HG02885 (cell line): ENCODE data around the gene SLC25A41.
"Not testable (repeated sequence)": the region's sequence is repeated elsewhere in the genome, so short reads cannot be mapped to it uniquely, and the experiment has no call there.

ENCODE experiments used
- ATAC-seq: cut with Tn5 transposase; IDR thresholded peaks from one replicate; pipeline ENCODE4 v1.9.1; 2021; ENCODE audit warnings: mild to moderate bottlenecking; ENCODE audit not compliant: unreplicated experiment, poor library complexity

Gene SLC25A41

GRCh38 chr19:6429419-6430221 lies 3.9 kb downstream of the SLC25A41 start:
- no peak for ATAC-seq

DNA sequence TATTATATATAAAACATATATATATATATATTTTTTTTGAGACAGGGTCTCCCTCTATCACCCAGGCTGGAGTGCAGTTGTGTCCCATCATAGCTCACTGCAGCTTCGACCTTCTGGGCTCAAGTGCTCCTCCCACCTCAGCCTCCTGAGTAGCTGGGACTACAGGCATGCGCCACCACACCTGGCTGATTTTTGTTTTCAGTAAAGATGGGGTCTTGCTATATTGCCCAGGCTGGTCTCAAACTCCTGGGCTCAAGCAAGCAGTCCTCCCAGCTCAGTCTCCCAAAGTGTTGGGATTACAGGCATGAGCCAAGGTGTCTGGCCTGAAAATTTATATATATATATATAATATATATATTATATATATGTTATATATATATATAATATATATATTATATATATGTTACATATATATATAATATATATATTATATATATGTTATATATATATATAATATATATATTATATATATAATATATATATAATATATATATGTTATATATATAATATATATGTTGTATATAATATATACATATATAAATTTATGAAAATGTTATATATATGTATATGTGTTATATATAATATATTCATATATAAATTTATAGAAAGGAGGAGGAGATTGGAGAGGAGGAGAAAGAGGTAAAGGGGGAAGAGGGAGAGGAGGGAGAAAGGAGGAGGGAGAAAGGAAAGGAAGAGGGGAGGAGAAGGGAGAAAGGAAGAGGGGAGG lies 4.7 kb downstream of the SLC25A41 start:
- ATAC-seq, result not testable (repeated sequence)

DNA sequence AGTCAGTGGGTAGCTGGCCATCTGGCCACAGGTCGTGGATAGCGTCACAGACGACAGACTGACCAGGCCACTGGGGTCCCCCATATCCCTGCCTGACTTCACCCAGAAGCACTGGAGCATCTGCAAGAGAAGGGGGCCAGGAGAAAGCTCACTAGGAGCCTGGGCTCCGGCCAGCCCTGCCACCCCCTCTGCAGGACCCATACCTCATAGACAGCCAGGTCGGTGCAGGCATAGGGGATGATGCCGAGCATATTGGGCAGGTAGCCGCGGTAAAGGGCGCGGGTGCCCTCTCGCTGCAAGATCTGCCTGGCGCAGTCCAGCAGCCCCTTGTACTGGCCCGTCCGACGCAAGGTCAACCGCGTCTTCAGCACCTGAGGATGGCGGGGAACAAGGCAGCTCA lies 6.4 kb downstream of the SLC25A41 start:
- ATAC-seq, result no peak

GRCh38 chr19:6425732-6426620 lies 7.6 kb downstream of the SLC25A41 start:
- ATAC-seq, result no peak

DNA sequence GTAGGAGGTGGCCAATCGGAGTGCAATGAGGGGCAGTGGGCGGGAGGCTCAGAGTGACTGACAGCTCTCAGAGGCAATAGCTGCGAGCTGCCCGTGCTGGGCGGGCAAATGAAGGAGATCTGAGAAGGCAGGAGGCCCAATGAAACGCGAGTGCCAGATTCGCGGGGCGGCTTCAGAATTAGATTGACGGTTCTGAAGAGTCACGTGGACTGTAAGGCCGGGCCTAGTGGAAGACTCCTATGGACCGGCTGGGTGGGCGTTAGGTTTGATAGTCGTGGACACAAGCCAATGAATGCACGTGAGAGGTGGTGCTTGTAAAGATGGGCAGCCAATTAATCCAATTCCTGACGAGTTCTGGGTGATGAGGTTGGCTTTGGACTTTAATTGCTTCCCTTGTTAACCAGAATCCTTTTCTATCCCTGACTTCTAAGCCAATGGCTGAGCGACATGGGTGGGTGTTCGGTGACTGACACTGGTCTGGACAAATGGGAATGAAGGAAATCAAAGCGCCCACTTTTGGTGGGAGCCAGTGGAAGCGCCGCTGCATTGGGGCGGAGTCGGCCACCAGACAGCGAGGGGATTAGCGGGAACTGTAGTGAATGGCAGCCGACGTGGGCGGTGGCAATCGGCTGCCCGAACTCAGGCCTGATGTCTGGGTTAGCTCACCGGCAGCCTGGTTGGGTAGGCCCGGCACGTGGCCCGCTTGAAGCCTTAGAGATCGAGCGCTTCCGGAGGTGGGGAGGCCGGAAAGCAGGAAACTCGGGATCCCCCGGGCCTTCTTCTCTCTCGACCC lies 8.4 kb downstream of the SLC25A41 start:
- peak; percentile 87 for ATAC-seq

- no peak for ATAC-seq
Measured at GRCh38 chr19:6424195-6424938, 9.2 kb downstream of the SLC25A41 start, which contains the start of gene KHSRP. Gene KHSRP (minus strand): TSS chr19:6424811. CDS start chr19:6424701, 110 bp downstream.

DNA sequence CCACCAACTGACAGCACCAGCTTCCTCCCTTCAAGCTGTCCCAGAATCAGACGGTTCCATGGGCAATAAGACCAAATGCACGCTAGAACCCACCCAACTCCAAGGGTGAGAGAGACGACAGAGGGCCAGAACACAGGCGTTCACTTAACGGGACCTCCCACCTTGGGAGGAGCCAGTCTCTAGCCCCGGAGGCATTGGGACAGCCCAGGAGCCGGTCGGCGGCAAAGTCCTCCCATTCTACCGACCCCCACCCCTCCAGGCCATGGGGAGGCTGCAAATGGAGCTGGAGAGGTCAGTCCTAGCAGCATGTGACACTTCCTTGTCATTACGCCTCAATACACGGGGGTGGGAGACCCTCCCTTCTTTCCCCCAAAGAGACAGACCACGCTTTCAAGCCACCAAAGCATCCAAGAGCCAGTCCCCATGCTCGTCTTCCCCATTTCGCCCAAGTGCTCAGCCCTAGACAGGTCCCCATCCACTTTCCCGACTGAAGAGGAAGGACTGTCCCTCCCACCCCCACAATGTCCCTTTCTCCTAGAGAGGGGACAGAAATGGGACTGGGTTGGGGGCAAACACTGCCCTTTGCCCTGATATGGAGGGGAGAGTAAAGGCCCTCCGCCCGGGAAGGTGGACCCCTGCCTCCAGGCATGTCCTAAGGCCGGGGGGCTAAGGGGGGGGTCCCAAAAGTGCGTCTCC lies 9.9 kb downstream of the SLC25A41 start:
- no peak for ATAC-seq

DNA sequence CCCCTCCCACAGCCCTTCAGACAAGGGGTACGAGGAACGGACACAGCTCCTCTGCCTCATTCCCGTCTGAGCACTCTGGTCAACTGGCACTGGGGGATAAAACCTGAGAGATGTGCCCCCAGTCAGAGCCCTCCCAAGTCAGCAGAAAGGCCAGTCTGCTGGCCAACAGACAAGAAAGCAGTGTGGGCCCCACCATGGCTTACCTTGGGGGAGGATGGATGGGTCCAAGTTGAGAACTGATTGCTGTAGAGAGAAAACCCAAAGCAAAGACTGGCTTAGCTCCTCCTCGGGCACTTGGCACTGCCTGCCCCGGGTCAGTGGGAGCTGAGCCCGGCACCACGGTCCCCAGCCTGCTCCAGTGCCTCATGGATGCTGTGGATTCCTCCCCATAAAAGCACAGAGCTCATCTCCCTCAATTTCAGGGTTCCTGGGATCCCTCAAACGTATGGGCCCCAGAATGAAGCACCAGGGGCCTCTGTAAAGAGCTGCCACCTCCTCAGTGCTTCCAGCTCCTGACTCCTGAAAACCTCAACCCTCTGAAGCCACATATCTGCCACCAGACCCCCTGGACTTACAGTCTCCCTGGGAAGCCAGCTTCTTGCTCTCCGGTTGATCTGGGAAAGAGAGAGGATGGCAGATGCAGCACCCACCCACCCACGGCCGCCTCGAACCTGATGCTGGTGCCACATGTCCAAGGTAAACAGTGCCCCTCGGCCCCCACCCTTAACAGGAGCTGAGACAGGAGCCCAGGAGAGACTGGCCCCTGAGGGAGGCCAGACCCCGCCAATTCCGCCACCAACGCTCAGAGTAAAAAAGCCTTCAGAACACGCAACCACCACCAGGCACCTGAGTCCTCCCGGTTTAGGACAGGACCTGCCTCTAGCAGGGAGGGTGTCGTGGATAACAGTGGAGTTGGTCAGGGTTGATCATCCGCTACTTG lies 12.2 kb downstream of the SLC25A41 start:
- no peak for ATAC-seq

DNA sequence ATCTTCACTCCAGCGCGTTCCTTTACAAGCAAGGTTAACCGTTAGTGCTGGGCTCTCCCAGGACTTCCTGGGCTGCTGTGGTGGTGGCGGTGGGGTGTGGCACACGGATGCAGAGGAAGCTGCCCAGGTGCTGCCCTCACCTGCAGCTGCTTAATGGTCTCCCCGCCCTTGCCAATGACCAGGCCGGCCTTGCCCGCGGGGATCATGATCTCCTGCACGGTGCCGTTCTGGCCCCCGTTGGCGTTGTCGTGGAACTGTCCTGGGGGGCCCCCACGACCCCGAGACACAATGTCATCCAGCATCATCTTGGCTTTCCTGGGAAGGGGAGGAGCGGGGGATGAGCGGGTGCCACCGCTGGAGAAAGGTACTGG lies 15.0 kb downstream of the SLC25A41 start:
- ATAC-seq, result no peak

DNA sequence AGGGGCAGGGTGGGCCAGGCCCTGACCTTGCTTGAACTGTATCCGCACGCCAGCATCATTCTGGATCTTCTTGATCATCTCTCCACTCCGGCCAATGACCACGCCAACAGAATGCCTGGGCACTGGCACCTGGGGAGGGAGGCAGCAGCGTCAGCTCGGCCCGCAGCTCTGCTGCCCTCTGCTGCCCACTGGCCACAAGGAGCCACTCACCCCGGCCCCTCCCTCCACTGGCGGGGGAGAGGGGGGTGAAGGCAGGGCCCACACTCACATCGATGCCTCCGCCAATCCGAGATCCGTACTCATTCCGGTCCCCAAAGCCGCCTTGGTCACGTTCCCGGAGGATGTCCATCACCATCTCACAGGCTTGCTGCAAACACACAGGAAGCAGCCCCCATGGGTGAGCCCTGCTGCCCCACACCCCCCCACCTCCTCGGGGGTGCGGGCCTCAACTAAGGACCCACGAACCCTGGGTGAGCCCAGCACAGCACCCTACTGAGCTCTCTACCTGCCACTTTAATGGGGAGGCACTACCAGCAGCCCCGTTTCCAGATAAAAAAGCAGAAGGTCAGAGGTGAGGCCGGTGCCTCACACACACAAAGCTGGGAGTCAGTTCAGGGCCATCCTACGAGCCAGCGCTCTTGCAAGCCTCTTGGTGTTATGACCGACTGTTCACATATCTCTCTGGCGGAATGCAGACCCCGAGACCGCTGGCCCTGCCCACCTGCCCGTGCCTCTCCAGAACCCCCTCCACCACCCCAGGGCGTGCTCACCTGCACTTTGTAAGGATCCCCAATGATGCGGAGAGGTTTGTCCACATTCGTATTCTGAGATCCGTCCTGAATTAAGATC lies 15.6 kb downstream of the SLC25A41 start:
- ATAC-seq, result no peak

DNA sequence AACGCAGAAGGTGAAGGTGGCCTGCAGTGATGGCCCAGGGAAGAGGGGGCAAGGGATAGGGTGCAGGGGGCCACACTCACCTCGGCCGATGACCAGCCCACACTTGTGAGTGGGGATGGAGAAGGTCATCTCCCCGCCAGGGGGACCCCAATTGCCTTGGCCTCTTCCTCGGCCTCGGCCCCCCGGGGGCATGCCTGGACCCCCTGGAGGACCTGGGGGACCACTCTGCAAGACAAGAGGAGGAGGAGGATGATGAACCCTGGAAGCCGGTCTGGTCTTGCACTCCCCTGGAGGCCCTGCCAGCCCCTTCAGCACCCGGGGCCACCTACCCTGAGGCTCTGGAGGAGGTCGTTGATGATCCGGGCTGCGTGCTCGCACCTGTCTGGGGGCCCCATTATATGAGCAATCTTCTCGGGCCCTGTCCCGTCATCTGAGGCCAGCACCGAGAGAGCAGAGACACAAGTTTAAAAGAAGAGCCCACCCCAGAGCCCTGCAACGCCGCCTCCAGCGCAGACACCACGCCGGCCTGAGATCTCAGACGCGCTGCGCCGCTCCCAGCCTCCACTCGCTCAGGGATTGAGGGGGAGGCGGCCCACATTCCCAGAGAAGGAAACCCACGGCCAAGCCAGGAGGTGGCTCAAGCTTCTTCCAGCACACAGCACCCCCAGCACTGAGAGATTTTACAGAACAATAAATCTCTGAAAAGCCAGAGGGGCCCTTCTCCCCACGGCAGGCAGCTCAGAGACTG lies 16.7 kb downstream of the SLC25A41 start:
- ATAC-seq, result no peak

- no peak for ATAC-seq
Measured at GRCh38 chr19:6415591-6416190, 17.9 kb downstream of the SLC25A41 start.

DNA sequence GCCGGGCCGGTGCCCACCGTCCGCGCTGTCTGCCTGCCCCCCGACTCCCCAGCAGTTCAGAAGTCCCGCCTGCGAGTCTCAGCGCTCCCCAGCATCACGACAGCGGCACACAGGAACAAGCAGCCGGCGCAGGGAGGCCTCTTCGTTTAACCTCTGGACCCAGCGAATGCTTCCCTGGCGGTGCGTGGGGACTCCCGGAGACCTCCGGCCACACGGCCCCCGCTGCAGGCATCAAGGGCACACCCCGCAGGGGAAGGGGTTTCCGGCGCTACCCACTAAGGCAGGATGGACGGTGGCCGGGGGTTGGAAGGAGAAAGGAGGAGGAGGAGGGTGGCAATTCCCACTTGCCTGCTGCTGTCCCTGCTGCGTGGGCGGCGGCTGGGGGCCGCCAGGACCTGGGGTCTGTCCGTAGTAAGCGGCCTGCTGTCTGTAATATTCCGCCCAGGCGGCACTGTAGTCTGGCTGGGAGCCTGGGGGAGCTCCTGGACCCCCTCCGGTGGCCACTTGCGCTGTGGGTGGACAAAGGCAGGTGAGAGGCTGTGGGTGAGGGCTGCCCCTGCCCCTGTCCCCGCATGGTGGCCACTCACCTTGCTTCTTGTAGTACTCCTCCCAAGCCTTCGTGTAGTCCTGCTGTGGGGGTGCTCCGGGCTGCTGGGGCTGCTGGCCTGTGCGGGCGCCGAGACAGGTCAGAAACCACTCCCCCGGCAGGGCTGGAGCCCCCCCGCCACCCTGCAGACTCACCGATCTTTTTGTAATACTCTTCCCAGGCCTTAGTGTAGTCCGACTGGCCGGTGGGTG lies 18.6 kb downstream of the SLC25A41 start:
- no peak for ATAC-seq

DNA sequence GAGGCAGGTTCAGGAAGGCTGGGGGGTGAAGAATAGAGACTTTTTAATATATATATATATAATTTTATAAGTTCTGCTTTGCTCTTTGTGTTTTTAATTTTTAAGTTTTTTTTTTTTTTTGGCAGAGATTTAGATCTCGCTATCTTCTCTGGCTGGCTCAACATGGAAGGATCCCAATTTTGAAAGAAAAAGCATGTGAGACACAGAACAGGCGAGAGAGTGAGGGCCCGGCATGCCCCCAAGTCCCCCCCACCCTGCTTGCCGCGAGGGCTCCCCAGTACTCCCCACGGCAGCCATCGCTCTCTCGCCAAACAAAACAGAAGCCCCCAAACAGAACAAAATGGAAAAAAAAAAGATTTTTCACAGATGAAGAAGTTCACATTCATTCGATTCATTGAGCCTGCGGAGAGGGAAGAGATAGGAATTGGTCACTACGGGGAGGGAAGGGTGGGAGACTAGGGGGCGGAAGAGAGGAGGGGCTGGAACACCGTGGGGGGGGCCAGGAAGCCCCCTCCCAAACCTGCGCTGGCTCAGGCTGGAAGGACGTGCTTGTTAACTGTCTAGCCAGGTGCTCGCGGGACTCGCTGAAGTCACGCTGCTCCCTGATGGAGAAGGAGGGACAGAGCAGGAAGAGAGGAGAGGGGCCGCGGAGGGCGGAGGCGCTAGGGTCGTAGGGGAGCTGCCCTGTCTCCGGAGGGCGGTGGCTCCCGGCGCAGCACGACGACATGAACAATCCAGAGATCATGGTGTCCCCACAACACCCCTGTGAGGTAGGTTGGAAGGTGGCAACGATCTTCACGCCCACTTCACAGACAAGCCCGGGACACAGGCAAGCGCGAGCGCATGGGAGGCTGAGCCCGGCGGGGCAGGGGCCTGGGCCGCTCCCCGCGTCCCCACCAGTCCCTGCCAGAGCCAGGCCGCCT lies 19.6 kb downstream of the SLC25A41 start:
- ATAC-seq, result no peak
